Body of pancreas (tissue), 4 donors: ENCODE measurements around the gene ABCC8.

ENCODE experiments used
- CTCF ChIP-seq, 7 experiments: fragments of 450-650 bp in 4 of 7; fragments of 200-600 bp in 3 of 7; sonication (generic) in 3 of 7; IDR thresholded peaks; one replicate each; pipeline ENCODE4 v1.5.1; 2016 to 2019; ENCODE audit warnings: antibody characterized with exemption in 7 of 7
- POLR2A ChIP-seq, 3 donors: fragments of 450-650 bp; IDR thresholded peaks; one replicate each; pipeline ENCODE4 v1.6.1; 2016; ENCODE audit warnings: antibody characterized with exemption in 3 of 3, mild to moderate bottlenecking in 2 of 3

- TF ChIP-seq CTCF (IDR thresholded peaks at IDR 0.05) (no peak), POLR2A (IDR thresholded peaks at IDR 0.05) (no peak)
These were observed 32.5 kb downstream of the ABCC8 start for GRCh38 chr11:17443926-17444690.
